NCI-H82 treated with DMSO at 0.1 percent for 48 hours (cell line): ENCODE measurements around the gene MSH3.
"Not testable (repeated sequence)": the region's sequence is repeated elsewhere in the genome, so short reads cannot be mapped to it uniquely, and the experiment has no call there.

Experiments used
- DNase-seq: peaks from one replicate; lab custom pipeline; 2025; ENCODE audit not compliant: unreplicated experiment; lab: John Stamatoyannopoulos, UW

The MSH3 gene

GRCh38 chr5:80752427-80752826 is 98.0 kb downstream of the MSH3 start:
- no peak for DNase-seq

GRCh38 chr5:80753712-80754111 is 99.3 kb downstream of the MSH3 start:
- DNase-seq = no peak

DNA sequence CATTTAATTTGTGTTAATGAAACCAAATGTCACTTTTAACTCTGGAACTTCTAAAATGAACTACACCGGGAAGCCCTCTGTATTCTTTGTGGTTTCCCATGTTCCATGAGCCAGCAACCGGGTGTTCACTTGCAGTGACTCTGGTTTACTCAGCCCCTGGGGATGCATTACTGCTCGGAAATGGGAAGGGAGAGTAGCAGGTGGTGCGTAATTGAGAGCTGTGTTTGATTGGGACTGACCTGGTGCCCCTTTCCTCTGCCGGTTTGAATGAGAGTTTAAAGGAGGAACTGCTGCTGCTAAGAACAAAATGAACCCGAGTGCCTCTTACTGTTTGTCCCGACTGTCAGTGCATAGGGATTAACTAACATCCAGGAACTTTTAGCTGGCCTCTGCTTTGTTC is 100.4 kb downstream of the MSH3 start:
- no peak for DNase-seq

GRCh38 chr5:80755626-80756025 is 101.2 kb downstream of the MSH3 start:
- no peak for DNase-seq

GRCh38 chr5:80756292-80756691 is 101.8 kb downstream of the MSH3 start:
- DNase-seq = no peak

GRCh38 chr5:80757290-80757689 is 102.8 kb downstream of the MSH3 start:
- no peak for DNase-seq

DNA sequence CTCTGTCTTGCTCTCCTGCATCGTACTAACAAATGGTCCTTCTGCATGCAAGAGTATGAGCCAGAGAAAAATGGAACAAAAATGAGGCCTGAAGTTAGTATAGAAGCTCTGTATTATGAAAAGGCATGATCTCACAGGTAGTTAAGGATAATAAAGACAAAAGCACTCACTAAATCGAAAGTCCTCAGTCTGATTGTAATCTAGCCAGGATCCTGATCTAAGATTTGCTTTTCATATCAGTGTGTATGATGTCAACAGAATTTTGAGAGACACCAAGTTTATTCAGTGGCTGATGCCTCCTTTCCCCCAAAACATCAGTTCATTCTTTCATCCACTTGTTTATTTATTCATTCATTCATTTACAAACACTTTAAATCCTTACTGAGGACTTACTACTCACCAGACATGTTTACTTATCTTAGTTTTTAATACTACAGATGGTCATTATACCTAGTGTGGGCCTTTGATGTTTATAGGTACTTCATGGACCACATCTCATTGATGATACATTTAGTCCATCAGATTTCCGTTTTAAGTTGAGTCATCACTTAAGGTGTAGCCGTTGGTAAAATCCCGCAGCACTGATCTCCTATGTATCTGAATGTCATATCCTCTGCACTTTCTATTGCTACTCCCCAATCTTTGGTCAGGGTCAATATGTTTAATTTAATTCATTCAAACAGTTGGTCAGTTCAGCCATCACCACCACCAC is 105.6 kb downstream of the MSH3 start:
- no peak for DNase-seq

DNA sequence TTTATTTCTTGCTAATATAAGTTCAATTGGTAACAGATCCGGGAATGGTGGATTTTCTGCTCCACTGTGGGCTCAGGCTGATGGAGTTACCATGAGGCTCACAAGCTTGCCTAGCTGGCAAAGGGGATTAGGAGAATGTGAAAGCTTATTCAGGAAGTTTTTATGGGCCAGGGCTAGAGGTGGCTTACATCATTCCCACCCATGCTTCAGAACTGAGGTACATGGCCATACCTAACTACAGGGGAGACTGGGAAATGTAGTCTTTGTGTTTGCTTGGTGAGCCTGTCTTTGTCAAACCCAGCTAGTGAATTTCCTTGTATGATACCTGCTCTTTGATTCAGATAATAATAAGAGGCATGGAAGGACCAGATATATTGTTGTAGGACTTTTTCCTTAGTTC is 106.2 kb downstream of the MSH3 start:
- DNase-seq = no peak

DNA sequence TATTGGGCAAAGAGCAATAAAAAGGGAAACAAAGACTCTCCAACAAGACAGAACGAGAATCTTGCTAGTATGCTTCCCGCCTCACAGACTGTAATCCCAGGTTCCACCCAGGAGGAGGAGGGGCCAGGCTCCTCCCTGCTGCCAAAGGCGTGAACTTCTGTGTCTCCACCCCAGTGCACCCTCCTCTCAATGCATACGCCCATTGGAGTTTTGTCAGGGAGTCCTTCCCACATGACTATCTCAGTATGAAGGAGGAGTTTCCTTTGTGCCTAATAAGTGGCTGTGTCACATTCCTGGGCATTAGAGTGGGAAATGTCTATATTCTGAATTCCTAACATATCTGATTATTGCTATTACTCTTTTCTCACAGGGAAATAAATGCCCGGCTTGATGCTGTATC is 106.7 kb downstream of the MSH3 start:
- no peak for DNase-seq

DNA sequence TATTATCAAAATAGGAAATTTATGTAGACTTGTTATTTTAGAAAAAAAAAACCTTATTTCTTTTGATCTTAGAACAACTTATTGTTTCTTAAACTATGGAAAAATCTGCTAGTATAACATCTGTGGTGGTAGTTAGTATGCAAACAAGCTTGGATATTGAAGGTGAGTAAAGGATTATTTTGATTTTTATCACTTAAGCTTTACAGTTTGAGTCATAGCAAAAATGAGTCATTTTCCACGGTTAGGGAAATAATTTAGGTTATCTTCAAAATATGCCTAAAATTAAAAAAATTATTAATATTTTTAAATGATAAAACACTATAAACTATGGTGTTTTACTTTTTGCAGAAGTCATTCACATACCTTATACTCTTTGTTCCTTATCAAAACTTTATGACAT is 107.5 kb downstream of the MSH3 start:
- no peak for DNase-seq

- DNase-seq = no peak
Measured at GRCh38 chr5:80762573-80762972, 108.1 kb downstream of the MSH3 start.

GRCh38 chr5:80763211-80763610 is 108.8 kb downstream of the MSH3 start:
- DNase-seq = no peak

GRCh38 chr5:80763873-80764647 is 109.6 kb downstream of the MSH3 start:
- no peak for DNase-seq

DNA sequence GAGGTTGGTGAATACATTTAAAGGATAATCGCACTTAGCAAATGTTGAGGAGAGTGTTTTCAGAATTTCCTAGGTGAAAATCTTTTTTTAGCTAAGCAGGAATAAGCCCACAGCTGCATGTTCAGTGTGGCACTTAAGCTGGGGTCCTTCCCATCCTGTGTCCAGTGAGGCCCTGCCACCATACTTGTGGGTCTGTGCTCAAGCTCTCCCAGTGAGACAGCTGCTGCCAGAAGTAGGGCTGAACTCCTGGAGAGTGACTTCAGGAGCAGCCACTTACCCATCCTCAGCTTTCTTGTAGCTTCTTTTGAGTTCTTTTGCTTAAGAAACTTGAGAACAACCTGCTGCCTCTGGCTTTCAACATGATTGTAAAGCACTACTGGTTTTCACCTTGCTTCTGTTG is 110.3 kb downstream of the MSH3 start:
- DNase-seq = no peak

- no peak for DNase-seq
Measured at GRCh38 chr5:80777347-80778287, 123.2 kb downstream of the MSH3 start.

- DNase-seq = no peak
Measured at GRCh38 chr5:80780024-80780423, 125.6 kb downstream of the MSH3 start.

DNA sequence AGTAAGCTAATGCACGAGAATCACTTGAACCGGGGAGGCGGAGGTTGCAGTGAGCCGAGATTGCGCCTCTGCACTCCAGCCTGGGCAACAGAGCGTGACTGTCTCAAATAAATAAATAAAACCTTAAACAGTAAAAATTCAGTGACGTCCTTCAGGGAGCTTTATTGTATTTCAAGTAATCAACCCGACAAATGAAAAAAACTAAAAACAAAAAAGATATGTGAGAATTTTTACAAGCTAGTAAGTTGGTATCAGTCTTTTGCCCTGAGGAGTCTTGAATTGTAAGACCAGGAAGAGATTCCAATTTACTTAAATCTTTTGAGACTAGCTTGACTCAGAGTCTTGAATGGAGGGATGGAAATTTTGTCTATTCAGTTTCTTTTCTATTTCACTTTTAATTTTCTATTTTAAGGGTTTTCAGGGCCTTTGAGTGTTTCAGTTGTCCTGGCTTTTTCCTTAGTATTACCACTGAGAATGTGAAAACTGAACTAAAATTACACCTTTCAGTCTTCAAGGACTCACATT is 126.4 kb downstream of the MSH3 start:
- no peak for DNase-seq

- DNase-seq = no peak
Measured at GRCh38 chr5:80781356-80781755, 126.9 kb downstream of the MSH3 start.

DNA sequence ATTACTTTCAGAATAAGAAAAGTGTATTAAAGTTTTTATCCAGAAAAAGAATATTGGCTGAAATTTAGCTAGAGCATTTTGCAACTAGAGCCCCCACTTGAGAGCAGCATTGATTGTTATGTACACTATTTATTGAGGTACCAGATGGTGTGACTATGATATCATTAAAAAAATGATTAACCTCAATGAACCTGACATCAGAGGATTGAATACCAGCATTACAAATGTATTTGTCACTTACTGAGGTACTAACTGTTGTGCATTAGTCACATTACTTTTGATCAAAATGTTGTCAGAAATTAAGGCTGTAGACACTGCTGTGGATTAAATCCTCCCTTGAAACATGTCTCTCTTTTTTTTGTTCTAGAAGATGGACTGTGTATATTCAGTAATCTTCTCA is 128.2 kb downstream of the MSH3 start:
- no peak for DNase-seq

- not testable (repeated sequence) for DNase-seq
Measured at GRCh38 chr5:80783751-80784150, 129.3 kb downstream of the MSH3 start.

DNA sequence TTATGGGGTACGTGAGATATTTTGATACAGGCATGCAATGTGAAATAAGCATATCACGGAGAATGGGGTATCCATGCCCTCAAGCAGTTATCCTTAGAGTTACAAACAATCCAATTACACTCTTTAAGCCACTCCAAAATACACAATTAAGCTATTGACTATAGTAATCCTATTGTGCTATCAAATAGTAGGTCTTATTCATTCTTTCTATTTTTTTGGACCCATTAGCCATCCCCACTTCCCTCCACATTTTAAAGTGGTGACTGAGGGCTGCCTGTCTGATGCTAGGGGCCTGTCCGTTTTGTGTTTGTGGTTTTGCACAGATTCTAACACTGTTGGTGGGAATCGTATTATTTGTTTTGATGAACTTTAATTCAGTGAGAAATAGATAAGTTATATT is 130.0 kb downstream of the MSH3 start:
- peak; percentile 47 for DNase-seq
